Mammary epithelial cell (primary cell): ENCODE results near the gene IMMP2L.

ENCODE experiments used
- CTCF ChIP-seq, 2 donors: IDR thresholded peaks in 1 of 2; conservative IDR thresholded peaks in 1 of 2; 2 replicates each; pipeline ENCODE4 v1.5.1; 2011 to 2012; ENCODE audit warnings: inconsistent platforms in 2 of 2, low read length in 2 of 2, mild to moderate bottlenecking in 2 of 2, control low read depth in 1 of 2, low read depth in 1 of 2; ENCODE audit not compliant: insufficient read depth in 1 of 2; ENCODE audit errors: extremely low read depth in 1 of 2
- EZH2 ChIP-seq: IDR thresholded peaks from 2 replicates; pipeline ENCODE4 v1.6.1; 2012; ENCODE audit warnings: low read length, inconsistent platforms, borderline replicate concordance

GRCh38 chr7:111343017-111343416 lies 219.3 kb downstream of the IMMP2L start:
- TF ChIP-seq CTCF (conservative IDR thresholded peaks at IDR 0.05 in 1 of 2, IDR thresholded peaks at IDR 0.05 in 1 of 2; ENCODE audit: extremely low read depth in 1 of 2, insufficient read depth in 1 of 2, low read depth in 1 of 2, low read length in 2 of 2) (no peak), EZH2 (no peak)
